ENCODE data around the gene P3H1.

- TF ChIP-seq TAF1 (IDR thresholded peaks at IDR 0.05; ENCODE audit: borderline replicate concordance, low read depth, low read length), result no peak
- no peak for TF ChIP-seq CTCF (IDR thresholded peaks at IDR 0.05)
- TF ChIP-seq IRF3 (IDR thresholded peaks at IDR 0.05; ENCODE audit: low read depth, low read length), result no peak
- no peak for TF ChIP-seq FOXJ3 (CRISPR knock-in tag; IDR thresholded peaks at IDR 0.05)
- no peak for TF ChIP-seq EP300 (IDR thresholded peaks at IDR 0.05; ENCODE audit: borderline replicate concordance in 1 of 2, low read depth in 1 of 2, low read length in 1 of 2)
- TF ChIP-seq ELF1 (IDR thresholded peaks at IDR 0.05), result no peak
- TF ChIP-seq JUND (IDR thresholded peaks at IDR 0.05), result no peak
- TF ChIP-seq POLR2AphosphoS5 (IDR thresholded peaks at IDR 0.05; ENCODE audit: low read depth, low read length), result no peak
- TF ChIP-seq GATA2 (CRISPR knock-in tag; IDR thresholded peaks at IDR 0.05), result no peak
- no peak for TF ChIP-seq YY1 (IDR thresholded peaks at IDR 0.05; ENCODE audit: low read depth)
- no peak for TF ChIP-seq TCF12 (IDR thresholded peaks at IDR 0.05)
- no peak for TF ChIP-seq NRF1 (IDR thresholded peaks at IDR 0.05; ENCODE audit: low read depth, low read length)
Observed at GRCh38 chr1:42744148-42744413, 22.7 kb downstream of the P3H1 start.

All from SK-N-SH (cell line).